ENCODE data around the gene BRIP1. TPM values are rescaled to one million over a fixed set of nuclear protein-coding genes. Genes with fewer than 3 reads are reported as not detected.

Gene BRIP1
- total and polyA plus RNA-seq, 9 of the 15 experiments (the other 6 are each of a cell fraction or from before 2014, with no cell fraction given) = 2.4 to 17.5 (median 11.2) TPM

- no peak overlapping the region for H3K4me2 ChIP-seq (ENCODE audit: insufficient read depth, low read length)
- DNase-seq (ENCODE audit: extremely low read depth in 1 of 4, low spot score in 3 of 4) (no peak), FAIRE-seq (no peak), ATAC-seq (no peak)
- H3K79me2 ChIP-seq (ENCODE audit: control insufficient read depth, insufficient read depth, low read length) = no peaks in the 10 kb centered on the region
- H3K36me3 ChIP-seq (ENCODE audit: control insufficient read depth, insufficient read depth, low read length) = peaks cover 56% of the 10 kb centered on the region; the same call in 2 of the 3 replicates
- H3K9me3 ChIP-seq (replicated peaks; ENCODE audit: control insufficient read depth, insufficient read depth, low read depth, low read length) = no peaks in the 10 kb centered on the region
- ChIA-PET POLR2A (interaction anchor here (0.8 kb wide), 1 partner anchor 14 kb away, joined by 4 read pairs; the partner anchor contains the start of gene BRIP1), CTCF (ENCODE audit: low intra/inter-chr PET ratio) (no interaction called here)
- H3K4me1 ChIP-seq (replicated peaks in 1 of 2; ENCODE audit: control insufficient read depth in 2 of 2, insufficient read depth in 2 of 2, low read length in 2 of 2) = no peaks in the 10 kb centered on the region
- H3K27me3 ChIP-seq (ENCODE audit: control insufficient read depth in 2 of 2, insufficient read depth in 2 of 2, low read length in 2 of 2) = no peaks in the 10 kb centered on the region
- 73% methylated on average over 2 of the region's 2 CpGs for WGBS (ENCODE audit: insufficient coverage, low coverage, missing lambda C conversion rate)
- H2AFZ ChIP-seq (ENCODE audit: low read depth, low read length) = no peak overlapping the region
- no peak overlapping the region for H3K9ac ChIP-seq (ENCODE audit: insufficient read depth in 1 of 2, low read depth in 2 of 2, low read length in 2 of 2)
- TF ChIP-seq EWSR1 (IDR thresholded peaks at IDR 0.05; ENCODE audit: borderline replicate concordance, low read depth, partially characterized antibody) = peak; percentile 87
- no peak for TF ChIP-seq IRF2 (CRISPR knock-in tag; IDR thresholded peaks at IDR 0.05)
- peak in 1 of 3 experiments; percentile 73; a peak in 1 of 6 replicates for TF ChIP-seq ZBTB11 (CRISPR knock-in tag; IDR thresholded peaks at IDR 0.05)
- TF ChIP-seq GATA2 (CRISPR knock-in tag; IDR thresholded peaks at IDR 0.05) = no peak
- TF ChIP-seq KHSRP (IDR thresholded peaks at IDR 0.05) = no peak
- no peak for TF ChIP-seq ZNF146 (CRISPR knock-in tag; IDR thresholded peaks at IDR 0.05; ENCODE audit: unreplicated experiment)
- no peak for TF ChIP-seq COPS2 (conservative IDR thresholded peaks at IDR 0.05)
- TF ChIP-seq ZNF197 (CRISPR knock-in tag; IDR thresholded peaks at IDR 0.05; ENCODE audit: low read depth) = no peak
- H3K27ac ChIP-seq (ENCODE audit: extremely low read depth, low read depth, low read length) = no peak overlapping the region
- peaks cover 4% of the 10 kb centered on the region for H3K9me1 ChIP-seq (ENCODE audit: control insufficient read depth, insufficient read depth, low read length)
- no TSS peak for BruUV-seq (replicated peaks)
- no peaks in the 10 kb centered on the region for H4K20me1 ChIP-seq (replicated peaks; ENCODE audit: control insufficient read depth, insufficient read depth, low read length)
- in situ Hi-C loops (cut with MboI) = no loop called here
- intact Hi-C loops (cut with micrococcal nuclease) = no loop called here
- no peak overlapping the region for H3K4me3 ChIP-seq
These were observed 14.5 kb upstream of the BRIP1 start for GRCh38 chr17:61877837-61878236.
